SK-N-SH (cell line): ENCODE measurements around the gene ARHGAP25.

Experiments
- CHD2 ChIP-seq: fragments of 150-350 bp; IDR thresholded peaks from 2 replicates; pipeline ENCODE4 v1.6.1; 2018; ENCODE audit warnings: low read length; ENCODE audit not compliant: partially characterized antibody
- TEAD4 ChIP-seq: IDR thresholded peaks from 2 replicates; pipeline ENCODE4 v1.4.0; 2012; ENCODE audit warnings: mild to moderate bottlenecking, borderline replicate concordance; ENCODE audit not compliant: insufficient read depth
- TF ChIP-seq, protein P1 (sequence below): fragments of 200-600 bp; sonication (generic); IDR thresholded peaks from 2 replicates; pipeline ENCODE4 v1.6.1; 2017; ENCODE audit warnings: antibody characterized with exemption, mild to moderate bottlenecking, moderate library complexity

DNA sequence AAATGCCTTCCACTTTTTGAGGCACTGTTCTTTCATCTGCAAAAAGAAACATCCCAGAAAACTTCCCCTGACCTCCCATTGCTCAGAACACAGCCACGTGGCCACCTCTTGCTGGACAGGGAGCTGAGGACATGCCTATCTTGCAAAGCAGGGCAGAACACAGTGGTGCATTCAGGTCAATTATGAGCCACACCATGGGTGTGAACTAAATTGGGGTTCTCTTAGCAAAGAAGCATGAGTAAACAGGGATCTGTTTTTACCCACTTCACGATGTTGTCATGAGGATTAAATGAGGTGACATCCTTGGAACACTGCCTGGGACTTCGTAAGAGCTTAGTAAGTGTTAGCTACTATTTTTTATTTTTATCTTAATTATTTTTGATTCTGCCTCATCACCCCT is 111.5 kb downstream of the ARHGAP25 start:
- TF ChIP-seq, protein P1, sequence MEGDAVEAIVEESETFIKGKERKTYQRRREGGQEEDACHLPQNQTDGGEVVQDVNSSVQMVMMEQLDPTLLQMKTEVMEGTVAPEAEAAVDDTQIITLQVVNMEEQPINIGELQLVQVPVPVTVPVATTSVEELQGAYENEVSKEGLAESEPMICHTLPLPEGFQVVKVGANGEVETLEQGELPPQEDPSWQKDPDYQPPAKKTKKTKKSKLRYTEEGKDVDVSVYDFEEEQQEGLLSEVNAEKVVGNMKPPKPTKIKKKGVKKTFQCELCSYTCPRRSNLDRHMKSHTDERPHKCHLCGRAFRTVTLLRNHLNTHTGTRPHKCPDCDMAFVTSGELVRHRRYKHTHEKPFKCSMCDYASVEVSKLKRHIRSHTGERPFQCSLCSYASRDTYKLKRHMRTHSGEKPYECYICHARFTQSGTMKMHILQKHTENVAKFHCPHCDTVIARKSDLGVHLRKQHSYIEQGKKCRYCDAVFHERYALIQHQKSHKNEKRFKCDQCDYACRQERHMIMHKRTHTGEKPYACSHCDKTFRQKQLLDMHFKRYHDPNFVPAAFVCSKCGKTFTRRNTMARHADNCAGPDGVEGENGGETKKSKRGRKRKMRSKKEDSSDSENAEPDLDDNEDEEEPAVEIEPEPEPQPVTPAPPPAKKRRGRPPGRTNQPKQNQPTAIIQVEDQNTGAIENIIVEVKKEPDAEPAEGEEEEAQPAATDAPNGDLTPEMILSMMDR, result no peak
- TF ChIP-seq CHD2 (no peak), TEAD4 (no peak)
